Measurements from ENCODE around the gene ZP3.
"Not testable (repeated sequence)": the region's sequence is repeated elsewhere in the genome, so short reads cannot be mapped to it uniquely, and the experiment has no call there.

DNA sequence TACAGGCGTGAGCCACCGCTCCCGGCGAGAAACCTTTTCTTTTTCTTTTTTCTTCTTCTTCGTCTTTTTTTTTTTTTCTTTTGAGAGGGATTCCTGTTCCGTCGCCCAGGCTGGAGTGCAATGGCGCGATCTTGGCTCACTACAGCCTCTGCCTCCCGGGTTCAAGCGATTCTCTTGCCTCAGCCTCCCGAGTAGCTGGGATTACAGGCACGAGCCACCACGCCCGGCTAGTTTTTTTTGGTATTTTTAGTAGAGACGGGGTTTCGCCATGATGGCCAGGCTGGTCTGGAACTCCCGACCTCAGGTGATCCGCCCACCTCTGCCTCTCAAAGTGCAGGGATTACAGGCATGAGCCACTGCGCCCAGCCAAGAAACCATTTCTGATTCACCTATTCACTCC, 36.0 kb downstream of the ZP3 start:
- TF ChIP-seq, protein P1, sequence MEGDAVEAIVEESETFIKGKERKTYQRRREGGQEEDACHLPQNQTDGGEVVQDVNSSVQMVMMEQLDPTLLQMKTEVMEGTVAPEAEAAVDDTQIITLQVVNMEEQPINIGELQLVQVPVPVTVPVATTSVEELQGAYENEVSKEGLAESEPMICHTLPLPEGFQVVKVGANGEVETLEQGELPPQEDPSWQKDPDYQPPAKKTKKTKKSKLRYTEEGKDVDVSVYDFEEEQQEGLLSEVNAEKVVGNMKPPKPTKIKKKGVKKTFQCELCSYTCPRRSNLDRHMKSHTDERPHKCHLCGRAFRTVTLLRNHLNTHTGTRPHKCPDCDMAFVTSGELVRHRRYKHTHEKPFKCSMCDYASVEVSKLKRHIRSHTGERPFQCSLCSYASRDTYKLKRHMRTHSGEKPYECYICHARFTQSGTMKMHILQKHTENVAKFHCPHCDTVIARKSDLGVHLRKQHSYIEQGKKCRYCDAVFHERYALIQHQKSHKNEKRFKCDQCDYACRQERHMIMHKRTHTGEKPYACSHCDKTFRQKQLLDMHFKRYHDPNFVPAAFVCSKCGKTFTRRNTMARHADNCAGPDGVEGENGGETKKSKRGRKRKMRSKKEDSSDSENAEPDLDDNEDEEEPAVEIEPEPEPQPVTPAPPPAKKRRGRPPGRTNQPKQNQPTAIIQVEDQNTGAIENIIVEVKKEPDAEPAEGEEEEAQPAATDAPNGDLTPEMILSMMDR (IDR thresholded peaks at IDR 0.05), result not testable (repeated sequence)
- TF ChIP-seq EP300 (IDR thresholded peaks at IDR 0.05), result not testable (repeated sequence)
